NCI-H748 (cell line): Measurements from ENCODE around the gene POM121C.
"Not testable (repeated sequence)": the region's sequence is repeated elsewhere in the genome, so short reads cannot be mapped to it uniquely, and the experiment has no call there.

ENCODE experiments used
- DNase-seq: peaks from one replicate; lab custom pipeline; 2025; ENCODE audit not compliant: unreplicated experiment; lab: John Stamatoyannopoulos, UW

The POM121C gene

GRCh38 chr7:75439000-75439399 is 47.1 kb downstream of the POM121C start:
- not testable (repeated sequence) for DNase-seq

GRCh38 chr7:75423481-75423880 is 62.6 kb downstream of the POM121C start:
- DNase-seq, result not testable (repeated sequence)

- not testable (repeated sequence) for DNase-seq
These were observed 64.0 kb downstream of the POM121C start for GRCh38 chr7:75421798-75422710.

GRCh38 chr7:75420152-75420551 is 65.9 kb downstream of the POM121C start:
- not testable (repeated sequence) for DNase-seq

- DNase-seq, result not testable (repeated sequence)
These were observed 66.4 kb downstream of the POM121C start for GRCh38 chr7:75419693-75420092.

- DNase-seq, result not testable (repeated sequence)
These were observed 66.9 kb downstream of the POM121C start for GRCh38 chr7:75419210-75419609.

GRCh38 chr7:75418292-75418858 is 67.7 kb downstream of the POM121C start:
- not testable (repeated sequence) for DNase-seq

- DNase-seq, result not testable (repeated sequence)
These were observed 69.3 kb downstream of the POM121C start for GRCh38 chr7:75416787-75417186.

- DNase-seq, result not testable (repeated sequence)
These were observed 70.2 kb downstream of the POM121C start for GRCh38 chr7:75415829-75416373.

GRCh38 chr7:75415428-75415817 is 70.7 kb downstream of the POM121C start:
- DNase-seq, result not testable (repeated sequence)

GRCh38 chr7:75414708-75415427 is 71.2 kb downstream of the POM121C start:
- DNase-seq, result not testable (repeated sequence)

GRCh38 chr7:75414204-75414603 is 71.9 kb downstream of the POM121C start:
- not testable (repeated sequence) for DNase-seq

- not testable (repeated sequence) for DNase-seq
These were observed 75.3 kb downstream of the POM121C start for GRCh38 chr7:75410823-75411173.

GRCh38 chr7:75409880-75410822 is 75.9 kb downstream of the POM121C start:
- DNase-seq, result not testable (repeated sequence)

- not testable (repeated sequence) for DNase-seq
These were observed 81.4 kb downstream of the POM121C start for GRCh38 chr7:75404663-75405062.

GRCh38 chr7:75403455-75404443 is 82.3 kb downstream of the POM121C start:
- DNase-seq, result not testable (repeated sequence)

GRCh38 chr7:75400575-75400974 is 85.5 kb downstream of the POM121C start:
- not testable (repeated sequence) for DNase-seq

- not testable (repeated sequence) for DNase-seq
These were observed 87.1 kb downstream of the POM121C start for GRCh38 chr7:75398771-75399700.
